GM21381 (cell line): Measurements from ENCODE around the gene MSMB.
"Not testable (repeated sequence)": the region's sequence is repeated elsewhere in the genome, so short reads cannot be mapped to it uniquely, and the experiment has no call there.

ENCODE experiments used
- ATAC-seq: cut with Tn5 transposase; IDR thresholded peaks from one replicate; pipeline ENCODE4 v1.9.1; 2021; ENCODE audit warnings: mild to moderate bottlenecking, moderate library complexity; ENCODE audit not compliant: unreplicated experiment

MSMB gene

DNA sequence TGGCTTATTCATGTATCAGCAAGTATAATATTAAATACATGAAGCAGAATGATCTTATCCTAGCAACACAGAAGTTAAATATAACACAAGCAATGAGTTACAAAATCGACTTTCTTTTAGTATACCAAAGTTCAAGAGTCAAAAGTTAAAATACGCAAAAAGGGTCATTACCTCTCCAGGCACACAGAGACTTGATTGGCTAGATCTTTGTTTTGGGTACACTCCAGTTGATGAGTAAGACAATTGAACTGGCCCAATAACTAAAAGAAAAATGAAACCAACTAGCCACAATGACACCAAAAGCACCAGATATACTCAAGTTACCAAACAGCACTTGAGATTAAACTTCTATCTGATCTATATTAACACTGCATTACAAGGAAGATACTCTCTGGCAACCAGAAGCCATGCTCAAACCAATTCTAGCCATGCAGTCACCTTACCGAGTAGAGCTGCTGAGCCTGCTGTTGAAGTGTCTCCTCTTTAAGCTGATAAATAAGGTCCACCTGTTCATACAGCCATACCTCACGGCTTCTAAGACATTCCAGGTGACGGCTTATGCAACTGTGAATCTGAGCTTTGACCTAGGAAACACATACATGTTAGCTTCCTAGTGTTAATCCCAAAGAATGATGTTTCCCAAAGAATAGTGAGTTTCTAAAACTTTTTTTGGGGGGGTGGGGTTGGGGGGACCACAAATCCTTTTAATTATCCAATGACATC, 31.2 kb downstream of the MSMB start:
- no peak for ATAC-seq

GRCh38 chr10:46014206-46014605, 31.9 kb downstream of the MSMB start:
- ATAC-seq = no peak

DNA sequence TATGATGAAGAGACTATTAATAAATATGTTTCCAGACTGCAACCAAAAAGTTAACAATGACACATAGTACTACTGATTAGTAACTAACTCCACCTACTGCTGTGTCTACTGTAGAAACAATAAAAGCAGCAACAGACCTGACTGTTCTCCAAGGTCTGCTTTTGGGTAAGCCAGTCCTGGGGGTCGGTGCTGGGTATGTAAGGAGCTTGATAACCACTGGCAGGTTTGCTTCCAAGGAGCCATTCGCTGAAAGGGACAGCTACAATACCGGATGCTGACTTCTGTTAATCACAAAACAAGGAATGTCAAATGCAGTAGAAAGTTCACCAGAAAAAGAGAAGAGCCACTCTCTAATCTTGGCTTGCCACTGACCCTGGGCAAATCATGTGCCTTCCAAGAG, 33.3 kb downstream of the MSMB start:
- no peak for ATAC-seq

- no peak for ATAC-seq
Measured at GRCh38 chr10:46006219-46006618, 39.9 kb downstream of the MSMB start.

DNA sequence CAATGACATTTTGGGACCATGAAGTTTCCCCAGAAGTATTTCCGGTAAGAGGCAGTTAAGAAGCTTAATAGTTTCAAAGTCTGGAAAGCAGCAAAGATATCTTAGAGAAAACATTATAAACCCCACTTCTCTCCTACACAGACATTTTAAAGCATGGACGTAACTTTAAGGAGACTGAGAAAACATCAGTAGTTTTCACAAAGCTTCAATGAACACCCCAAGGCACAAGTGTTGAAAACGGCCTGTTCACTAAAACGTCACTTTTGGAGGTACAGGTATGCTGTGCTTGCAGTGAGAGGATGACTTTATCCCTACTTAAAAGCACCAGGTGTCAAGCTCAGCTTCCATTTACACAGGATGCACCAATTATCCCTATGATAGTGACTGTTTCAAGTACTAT, 40.7 kb downstream of the MSMB start:
- no peak for ATAC-seq

DNA sequence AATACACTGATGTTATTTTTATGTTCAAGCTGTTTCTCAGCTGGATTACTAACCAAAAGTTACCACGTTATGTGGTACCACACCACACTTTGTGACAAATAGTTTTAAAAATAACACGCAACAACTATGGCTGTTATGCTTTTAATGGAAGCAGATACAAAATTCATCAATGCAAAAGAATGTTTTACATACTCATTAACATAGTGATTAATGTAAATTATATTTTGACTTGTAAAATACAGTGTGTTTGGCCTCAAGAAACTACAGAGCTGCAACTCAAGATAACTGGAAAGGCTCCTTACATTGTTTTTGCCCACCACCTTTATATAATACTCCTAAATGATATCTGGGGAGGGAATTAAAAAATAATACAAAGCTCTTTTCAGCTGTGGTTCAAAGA, 41.1 kb downstream of the MSMB start:
- no peak for ATAC-seq

GRCh38 chr10:46002916-46003693, 43.0 kb downstream of the MSMB start:
- no peak for ATAC-seq

GRCh38 chr10:46002189-46002687, 43.8 kb downstream of the MSMB start:
- not testable (repeated sequence) for ATAC-seq

DNA sequence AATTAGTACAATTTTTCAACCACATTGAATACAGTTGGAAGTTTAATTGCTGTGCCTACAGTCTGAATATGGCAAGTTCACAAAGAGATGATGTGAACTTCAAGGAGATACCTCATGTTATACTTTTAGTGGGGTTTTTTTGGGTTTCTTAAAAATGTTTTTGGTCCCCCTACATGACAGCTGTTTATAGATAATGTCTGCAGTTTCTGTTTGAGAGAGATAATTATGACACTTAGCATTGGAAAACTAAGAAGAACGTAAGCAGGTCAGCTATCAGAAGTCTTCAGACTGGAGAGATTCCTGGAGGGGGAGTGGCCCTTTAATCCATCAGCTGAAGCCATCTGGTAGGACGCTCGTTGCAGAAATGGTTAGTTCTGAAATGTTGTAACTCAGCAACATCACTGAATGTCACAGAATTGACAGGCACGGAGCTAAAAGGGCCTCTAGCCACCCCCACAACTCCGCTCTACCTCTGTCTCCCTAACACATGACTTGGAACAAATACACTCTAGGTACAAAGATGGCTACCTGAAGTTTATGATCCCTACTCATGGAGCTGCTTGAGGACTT, 44.8 kb downstream of the MSMB start:
- no peak for ATAC-seq

DNA sequence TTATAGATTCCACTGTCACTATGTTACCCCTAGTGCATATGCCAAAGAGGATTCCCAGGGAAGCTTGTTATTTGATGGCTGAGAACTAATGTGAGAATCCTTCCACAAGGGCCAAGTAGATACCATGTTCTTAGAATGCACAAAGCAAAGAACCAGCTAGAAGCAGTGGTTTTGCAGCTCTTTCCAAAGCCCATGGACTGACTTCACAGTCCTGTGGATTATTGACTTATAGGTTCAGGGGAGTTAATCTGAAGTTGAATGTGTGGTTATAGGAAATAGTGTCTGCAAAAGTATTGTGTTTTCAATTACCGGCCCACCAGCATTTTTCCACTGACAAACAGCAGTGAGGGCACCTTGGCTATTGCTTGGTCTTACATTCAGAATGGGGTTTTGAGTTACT, 45.5 kb downstream of the MSMB start:
- ATAC-seq = no peak

GRCh38 chr10:45999955-46000354, 46.1 kb downstream of the MSMB start:
- not testable (repeated sequence) for ATAC-seq

GRCh38 chr10:45997994-45998763, 47.9 kb downstream of the MSMB start:
- no peak for ATAC-seq

DNA sequence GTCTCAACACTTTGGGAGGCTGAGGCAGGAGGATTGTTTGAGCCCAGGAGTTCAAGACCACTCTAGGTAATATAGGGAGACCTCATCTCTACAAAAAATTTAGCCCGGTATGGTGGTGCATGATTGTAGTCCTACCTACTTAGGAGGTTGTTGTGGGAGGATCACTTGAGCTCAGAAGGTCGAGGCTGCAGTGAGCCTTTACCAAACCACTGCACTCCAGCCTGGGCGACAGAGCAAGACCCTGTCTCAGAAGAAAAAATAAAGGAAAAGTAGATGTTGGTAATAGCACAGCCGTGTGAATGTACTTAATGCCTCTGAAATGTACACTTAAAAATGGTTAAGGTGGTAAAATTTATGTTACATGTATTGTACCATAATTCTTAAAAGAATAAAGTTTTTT, 48.5 kb downstream of the MSMB start:
- ATAC-seq = no peak

- ATAC-seq = not testable (repeated sequence)
Measured at GRCh38 chr10:45985590-45985989, 60.5 kb downstream of the MSMB start.

DNA sequence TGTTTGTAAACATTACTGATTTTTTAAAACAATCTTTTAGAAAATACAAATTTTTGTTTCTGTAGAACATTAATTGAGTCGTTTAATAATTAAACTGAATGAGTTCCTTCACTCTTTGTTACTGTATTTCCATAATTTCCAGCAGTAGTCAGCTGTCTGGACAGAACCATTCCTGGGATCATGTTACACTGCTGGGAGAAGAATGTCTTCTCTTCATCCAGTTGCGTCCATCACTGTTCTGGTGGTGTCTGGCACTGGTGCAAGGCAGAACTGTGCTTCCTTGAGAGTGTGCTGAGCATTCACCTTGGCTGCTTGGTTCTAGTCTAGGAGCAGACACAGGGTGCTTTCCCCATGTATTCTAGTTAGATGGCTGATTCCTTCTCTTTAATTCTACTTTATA, 61.6 kb downstream of the MSMB start:
- not testable (repeated sequence) for ATAC-seq

- not testable (repeated sequence) for ATAC-seq
Measured at GRCh38 chr10:45983538-45984186, 62.4 kb downstream of the MSMB start.
